Measurements from ENCODE around the gene PHACTR3. TPM values are rescaled to one million over a fixed set of nuclear protein-coding genes. Genes with fewer than 3 reads are reported as not detected.
A peak's percentile ranks its signal among the peaks of the same experiment; 100 is the strongest.

The PHACTR3 gene
- total RNA-seq, 3 donors from 2014 or later = 0.41 to 3.4 (median 1.1) TPM

GRCh38 chr20:59750209-59750840 lies 146.0 kb downstream of the PHACTR3 start:
- intact Hi-C loops (cut with DNase I, micrococcal nuclease) = loop anchor here in 1 of 2 donors (10.0 kb wide), 2 partner anchors 156 to 186 kb away; no protein-coding TSS in a partner anchor
- ATAC-seq (no peak), DNase-seq (no peak)
- Histone ChIP-seq H3K9me3 (no peaks in the 10 kb centered on the region), H3K4me3 (no peak overlapping the region), H3K4me1 (ENCODE audit: low read depth) (no peaks in the 10 kb centered on the region), H3K36me3 (ENCODE audit: low read depth) (no peaks in the 10 kb centered on the region)
- no peak for TF ChIP-seq CTCF (IDR thresholded peaks at IDR 0.05)

- H3K4me1 ChIP-seq (ENCODE audit: low read depth) = no peaks in the 10 kb centered on the region
- no peak overlapping the region for H3K4me3 ChIP-seq
- intact Hi-C loops (cut with DNase I, micrococcal nuclease) = loop anchor here in 1 of 2 donors (10.0 kb wide), 2 partner anchors 156 to 186 kb away; no protein-coding TSS in a partner anchor
- peak; percentile 68 to 80 (median 73) for DNase-seq
- peak; percentile 65 for TF ChIP-seq CTCF (IDR thresholded peaks at IDR 0.05)
- no peaks in the 10 kb centered on the region for H3K36me3 ChIP-seq (ENCODE audit: low read depth)
- H3K9me3 ChIP-seq = no peaks in the 10 kb centered on the region
- peak; percentile 80 for ATAC-seq
Measured at GRCh38 chr20:59751075-59751711, 146.9 kb downstream of the PHACTR3 start.

- ATAC-seq (peak; percentile 31), DNase-seq (peak in 2 of 3 donors; percentile 43 to 47)
- intact Hi-C loops (cut with DNase I, micrococcal nuclease) = loop anchor here in 1 of 2 donors (10.0 kb wide), 2 partner anchors 157 to 187 kb away; no protein-coding TSS in a partner anchor
- Histone ChIP-seq H3K4me1 (ENCODE audit: low read depth) (no peaks in the 10 kb centered on the region), H3K4me3 (no peak overlapping the region), H3K9me3 (no peaks in the 10 kb centered on the region), H3K36me3 (ENCODE audit: low read depth) (no peaks in the 10 kb centered on the region)
- TF ChIP-seq CTCF (IDR thresholded peaks at IDR 0.05) = no peak
Measured at GRCh38 chr20:59752101-59752586, 147.8 kb downstream of the PHACTR3 start.

GRCh38 chr20:59752704-59753460 lies 148.5 kb downstream of the PHACTR3 start:
- ATAC-seq (no peak), DNase-seq (no peak)
- Histone ChIP-seq H3K4me1 (ENCODE audit: low read depth) (no peaks in the 10 kb centered on the region), H3K36me3 (ENCODE audit: low read depth) (no peaks in the 10 kb centered on the region), H3K4me3 (no peak overlapping the region), H3K9me3 (no peaks in the 10 kb centered on the region)
- intact Hi-C loops (cut with DNase I, micrococcal nuclease) = loop anchor here in 1 of 2 donors (10.0 kb wide), 2 partner anchors 158 to 188 kb away; no protein-coding TSS in a partner anchor
- TF ChIP-seq CTCF (IDR thresholded peaks at IDR 0.05) = no peak

- Histone ChIP-seq H3K4me1 (ENCODE audit: low read depth) (no peaks in the 10 kb centered on the region), H3K36me3 (ENCODE audit: low read depth) (no peaks in the 10 kb centered on the region), H3K9me3 (no peaks in the 10 kb centered on the region), H3K4me3 (no peak overlapping the region)
- no peak for TF ChIP-seq CTCF (IDR thresholded peaks at IDR 0.05)
- DNase-seq (no peak), ATAC-seq (no peak)
- intact Hi-C loops (cut with DNase I, micrococcal nuclease) = loop anchor here in 1 of 2 donors (10.0 kb wide), 2 partner anchors 159 to 189 kb away; no protein-coding TSS in a partner anchor
Measured at GRCh38 chr20:59753836-59754235, 149.5 kb downstream of the PHACTR3 start.
